Measurements from ENCODE around the gene SAG. TPM values are rescaled to one million over a fixed set of nuclear protein-coding genes. Genes with fewer than 3 reads are reported as not detected.

The SAG gene
- total RNA-seq, 2 donors from 2014 or later = 0.45 TPM; not detected in 1

DNA sequence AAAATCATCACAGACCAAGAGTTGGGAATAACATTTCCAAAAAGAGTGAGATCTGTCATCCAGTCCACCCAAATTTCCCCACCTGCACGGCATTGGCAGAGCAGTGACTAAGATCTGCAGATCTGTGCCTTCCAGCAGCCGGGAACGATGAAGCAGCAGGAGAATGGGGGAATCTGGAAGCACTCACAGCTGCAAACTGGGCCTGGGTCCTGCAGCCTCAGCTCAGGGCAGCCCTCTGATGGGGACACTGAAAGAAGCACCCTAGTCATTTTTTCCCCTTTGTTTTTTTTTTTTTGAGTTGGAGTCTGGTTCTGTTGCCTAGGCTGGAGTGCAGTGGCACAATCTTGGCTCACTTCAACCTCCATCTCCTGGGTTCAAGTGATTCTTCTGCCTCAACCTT is 4.4 kb upstream of the SAG start:
- Histone ChIP-seq H3K36me3 (no peaks in the 10 kb centered on the region), H3K4me3 (no peak overlapping the region), H3K27me3 (replicated peaks; ENCODE audit: insufficient read depth) (no peaks in the 10 kb centered on the region), H3K27ac (no peak overlapping the region), H3K4me1 (replicated peaks) (no peaks in the 10 kb centered on the region), H3K9me3 (no peaks in the 10 kb centered on the region)
- no peak for DNase-seq (ENCODE audit: low spot score)
- TF ChIP-seq, protein P1, sequence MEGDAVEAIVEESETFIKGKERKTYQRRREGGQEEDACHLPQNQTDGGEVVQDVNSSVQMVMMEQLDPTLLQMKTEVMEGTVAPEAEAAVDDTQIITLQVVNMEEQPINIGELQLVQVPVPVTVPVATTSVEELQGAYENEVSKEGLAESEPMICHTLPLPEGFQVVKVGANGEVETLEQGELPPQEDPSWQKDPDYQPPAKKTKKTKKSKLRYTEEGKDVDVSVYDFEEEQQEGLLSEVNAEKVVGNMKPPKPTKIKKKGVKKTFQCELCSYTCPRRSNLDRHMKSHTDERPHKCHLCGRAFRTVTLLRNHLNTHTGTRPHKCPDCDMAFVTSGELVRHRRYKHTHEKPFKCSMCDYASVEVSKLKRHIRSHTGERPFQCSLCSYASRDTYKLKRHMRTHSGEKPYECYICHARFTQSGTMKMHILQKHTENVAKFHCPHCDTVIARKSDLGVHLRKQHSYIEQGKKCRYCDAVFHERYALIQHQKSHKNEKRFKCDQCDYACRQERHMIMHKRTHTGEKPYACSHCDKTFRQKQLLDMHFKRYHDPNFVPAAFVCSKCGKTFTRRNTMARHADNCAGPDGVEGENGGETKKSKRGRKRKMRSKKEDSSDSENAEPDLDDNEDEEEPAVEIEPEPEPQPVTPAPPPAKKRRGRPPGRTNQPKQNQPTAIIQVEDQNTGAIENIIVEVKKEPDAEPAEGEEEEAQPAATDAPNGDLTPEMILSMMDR (IDR thresholded peaks at IDR 0.05) = no peak
- TF ChIP-seq POLR2A (IDR thresholded peaks at IDR 0.05) = no peak
- no peak for TF ChIP-seq POLR2AphosphoS5 (IDR thresholded peaks at IDR 0.05)
- intact Hi-C loops (cut with DNase I) = no loop called here
- WGBS = 88% methylated on average over 3 of the region's 3 CpGs

DNA sequence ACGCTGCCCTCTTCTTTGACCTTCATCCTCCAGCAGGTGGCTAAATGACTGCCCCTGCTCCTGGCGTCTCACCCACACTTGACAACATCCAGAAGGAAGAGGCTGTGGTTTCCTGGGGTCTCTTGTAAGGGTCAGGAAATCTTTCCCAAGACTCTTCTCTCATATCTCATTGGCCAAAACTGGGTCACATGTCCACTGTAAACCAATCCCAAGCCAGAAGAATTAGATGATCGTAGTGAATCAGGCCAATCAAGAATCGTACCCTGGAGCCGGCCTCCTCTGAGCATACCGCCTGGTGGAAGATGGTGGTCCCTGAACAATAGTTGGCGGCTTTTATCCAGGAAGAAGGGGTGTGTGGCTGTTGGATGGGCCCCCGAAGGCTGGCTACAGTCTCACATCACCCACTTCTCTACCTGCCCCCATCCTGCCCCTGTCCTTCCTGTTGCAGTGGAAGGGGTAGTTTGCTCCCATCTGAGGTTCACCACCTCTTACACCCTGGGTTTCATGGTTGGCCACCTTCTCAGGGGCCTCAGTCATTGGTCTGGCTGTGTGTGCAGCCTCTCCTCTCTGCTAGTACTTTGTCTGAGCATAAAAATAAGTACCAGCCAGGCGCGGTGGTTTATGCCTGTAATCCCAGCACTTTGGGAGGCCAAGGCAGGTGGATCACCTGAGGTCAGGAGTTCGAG is 3.8 kb downstream of the SAG start:
- Histone ChIP-seq H3K9me3 (no peaks in the 10 kb centered on the region), H3K36me3 (no peaks in the 10 kb centered on the region), H3K4me3 (no peak overlapping the region), H3K4me1 (replicated peaks) (no peaks in the 10 kb centered on the region), H3K27ac (no peak overlapping the region), H3K27me3 (replicated peaks; ENCODE audit: insufficient read depth) (no peaks in the 10 kb centered on the region)
- TF ChIP-seq, protein P1 (IDR thresholded peaks at IDR 0.05) = no peak
- TF ChIP-seq POLR2AphosphoS5 (IDR thresholded peaks at IDR 0.05) (no peak), POLR2A (IDR thresholded peaks at IDR 0.05) (no peak)
- intact Hi-C loops (cut with DNase I) = no loop called here
- WGBS = 92% methylated on average over 11 of the region's 11 CpGs
- no peak for DNase-seq (ENCODE audit: low spot score)

DNA sequence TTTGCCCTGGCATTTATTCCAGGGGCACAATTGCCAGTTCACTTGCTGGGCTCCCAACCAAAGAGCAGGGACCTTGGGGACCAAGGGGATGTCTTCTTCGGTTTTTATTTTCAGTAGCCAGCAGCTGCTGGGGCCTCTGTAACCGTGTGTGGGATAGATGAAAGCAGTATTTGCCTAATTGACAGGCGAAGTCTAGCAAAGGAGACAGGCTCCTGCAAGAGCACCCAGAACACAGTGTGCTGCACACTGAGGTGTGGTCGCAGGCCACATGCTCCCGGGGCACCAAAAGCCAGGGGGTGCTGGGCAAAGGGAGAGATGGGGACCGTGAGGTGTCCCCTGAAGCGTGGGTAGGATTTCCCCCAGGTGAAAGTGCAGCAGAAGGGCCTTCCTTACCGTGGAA is 5.3 kb downstream of the SAG start:
- no peak for DNase-seq (ENCODE audit: low spot score)
- 58% methylated on average over 8 of the region's 8 CpGs for WGBS
- no peaks in the 10 kb centered on the region for H3K4me1 ChIP-seq (replicated peaks)

DNA sequence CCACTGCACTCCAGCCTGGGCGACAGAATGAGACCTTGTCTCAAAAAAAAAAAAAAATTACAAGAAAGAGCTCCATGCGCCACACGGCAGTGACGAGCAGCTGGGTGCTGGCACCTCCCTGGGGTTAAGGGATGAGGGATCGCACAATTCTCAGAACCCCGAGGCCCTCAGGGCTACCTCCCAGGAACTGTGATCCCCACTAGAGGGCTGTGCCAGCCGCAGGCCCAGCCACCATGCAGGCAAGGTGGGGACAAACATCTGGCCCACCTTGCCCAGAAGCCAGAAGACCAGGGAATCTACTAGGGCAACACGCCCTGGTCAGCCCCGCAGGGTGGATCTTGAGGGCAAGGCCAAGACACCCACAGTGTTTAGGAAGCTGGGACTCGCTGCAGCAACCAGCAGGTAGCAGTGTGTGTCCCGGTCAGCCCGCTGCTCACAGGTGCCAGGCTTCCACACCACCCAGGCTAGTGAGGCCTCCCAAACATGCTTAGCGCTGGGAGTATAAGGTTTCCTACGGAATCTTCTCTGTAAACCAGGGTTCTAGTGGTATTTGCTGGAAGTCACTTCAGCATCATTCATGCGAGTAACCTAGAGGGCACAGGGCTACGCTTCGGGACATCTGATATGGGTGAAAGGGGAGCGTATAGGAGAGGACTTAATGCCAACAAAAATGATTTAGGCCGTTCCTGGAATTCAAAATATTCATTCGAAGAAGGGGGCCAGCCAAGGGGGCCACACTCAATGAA is 6.7 kb downstream of the SAG start:
- 88% methylated on average over 20 of the region's 20 CpGs for WGBS

More for the DNA sequence above, 5.3 kb downstream of the SAG start:
- intact Hi-C loops (cut with DNase I) = no loop called here
- no peaks in the 10 kb centered on the region for H3K27me3 ChIP-seq (replicated peaks; ENCODE audit: insufficient read depth)
- no peak overlapping the region for H3K4me3 ChIP-seq
- no peaks in the 10 kb centered on the region for H3K36me3 ChIP-seq
- no peaks in the 10 kb centered on the region for H3K9me3 ChIP-seq
- no peak overlapping the region for H3K27ac ChIP-seq
- TF ChIP-seq POLR2A (IDR thresholded peaks at IDR 0.05) (no peak), POLR2AphosphoS5 (IDR thresholded peaks at IDR 0.05) (no peak)
- TF ChIP-seq, protein P1 (IDR thresholded peaks at IDR 0.05) = no peak

More for the DNA sequence above, 6.7 kb downstream of the SAG start:
- Histone ChIP-seq H3K9me3 (no peaks in the 10 kb centered on the region), H3K27me3 (replicated peaks; ENCODE audit: insufficient read depth) (no peaks in the 10 kb centered on the region), H3K4me3 (no peak overlapping the region), H3K36me3 (no peaks in the 10 kb centered on the region), H3K4me1 (replicated peaks) (no peaks in the 10 kb centered on the region), H3K27ac (no peak overlapping the region)
- TF ChIP-seq, protein P1 (IDR thresholded peaks at IDR 0.05) = no peak
- TF ChIP-seq POLR2A (IDR thresholded peaks at IDR 0.05) (no peak), POLR2AphosphoS5 (IDR thresholded peaks at IDR 0.05) (no peak)
- intact Hi-C loops (cut with DNase I) = no loop called here
- DNase-seq (ENCODE audit: low spot score) = no peak
